Naive thymus-derived CD8-positive, alpha-beta T cell (primary cell): ENCODE data around the gene CACNB1. TPM values are rescaled to one million over a fixed set of nuclear protein-coding genes. Genes with fewer than 3 reads are reported as not detected.

Source experiments
- ATAC-seq, 2 donors: fragments of 150-1000 bp; cut with Tn5 transposase in 1 of 2; sonication (Bioruptor Pico), chemical (Tn5 transposase) in 1 of 2; 1 replicate in 1 of 2; 2 replicates in 1 of 2; pipeline ENCODE4 v1.10.0; 2021; ENCODE audit warnings: mild to moderate bottlenecking in 2 of 2, moderate library complexity in 2 of 2
- POLR2A ChIA-PET: fragments of 350-600 bp; sonication (Branson Sonifier 250); formaldehyde crosslinking; loops from one replicate; lab custom pipeline; 2021; ENCODE audit warnings: antibody characterized with exemption; lab: Charles Lee
- DNase-seq, 10 donors: peaks; one replicate each; pipeline versions ENCODE4 v3.0.0 to v3.0.0-alpha.2; 2020 to 2022
- H3K27ac Mint-ChIP-seq, 10 donors: one replicate each; pipeline ENCODE4 v1.8.0; 2020 to 2022; ENCODE audit warnings: mild to moderate bottlenecking in 10 of 10, mixed read lengths in 10 of 10, moderate library complexity in 4 of 10, inconsistent platforms in 1 of 10
- H3K27me3 Mint-ChIP-seq, 5 donors: one replicate each; pipeline ENCODE4 v1.8.0; 2021 to 2022; ENCODE audit warnings: mixed read lengths in 5 of 5
- H3K36me3 Mint-ChIP-seq, 3 donors: one replicate each; pipeline ENCODE4 v1.8.0; 2020 to 2022; ENCODE audit warnings: mixed read lengths in 3 of 3, mild to moderate bottlenecking in 2 of 3, inconsistent platforms in 1 of 3
- H3K4me1 Mint-ChIP-seq, 4 donors: one replicate each; pipeline ENCODE4 v1.8.0; 2021 to 2022; ENCODE audit warnings: mixed read lengths in 4 of 4
- H3K4me3 Mint-ChIP-seq, 10 donors: one replicate each; pipeline ENCODE4 v1.8.0; 2020 to 2022; ENCODE audit warnings: mild to moderate bottlenecking in 10 of 10, mixed read lengths in 10 of 10, moderate library complexity in 6 of 10, inconsistent platforms in 1 of 10
- H3K9me3 Mint-ChIP-seq, 9 donors: one replicate each; pipeline ENCODE4 v1.8.0; 2020 to 2022; ENCODE audit warnings: mixed read lengths in 9 of 9, mild to moderate bottlenecking in 3 of 9, inconsistent platforms in 1 of 9, moderate library complexity in 1 of 9
- polyA plus RNA-seq, 3 donors: library from polyadenylated mRNA; unstranded; fragments of 300-500 nt; fragmentation: Illumina TruSeq; gene quantifications; one replicate each; pipeline ENCODE4 v1.2.3, GENCODE V29; 2021
- total RNA-seq, 8 experiments: library from RNA in 2 of 8; stranded (reverse) in 2 of 8; gene quantifications; one replicate each; pipeline ENCODE4 v1.2.3 and lab custom pipeline; 2021 to 2026

Gene CACNB1
- total and polyA plus RNA-seq, 5 experiments from 2014 or later: 0.75 to 12.0 (median 6.3) TPM; not detected in 1

DNA sequence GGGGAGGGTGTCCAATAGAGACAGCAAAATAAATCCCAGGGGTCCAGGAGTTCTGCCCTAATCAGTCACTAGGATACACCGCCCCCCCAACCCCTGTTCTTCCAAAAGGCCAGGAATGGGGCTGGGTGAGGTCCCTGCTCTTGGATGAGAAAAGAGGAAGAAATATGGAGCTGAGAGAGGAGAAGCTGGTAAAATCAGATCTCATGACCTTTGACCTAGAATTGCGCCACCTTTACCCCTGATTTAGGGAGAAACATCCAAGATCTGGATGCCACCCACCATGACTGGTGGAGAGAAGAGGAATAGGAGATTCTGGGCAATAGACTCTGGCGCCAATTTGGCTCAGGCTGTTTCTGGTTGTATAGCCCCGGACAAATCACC, 707 bp upstream of the CACNB1 start:
- Mint-ChIP-seq H3K9me3 (no peaks in the 10 kb centered on the region), H3K36me3 (peaks cover 5 to 34% (median 16%) of the 10 kb centered on the region in 3 donors), H3K4me1 (peaks cover 24 to 74% (median 67%) of the 10 kb centered on the region in 4 donors), H3K4me3 (peak overlapping the region; percentile 81 to 99 (median 96)), H3K27me3 (no peaks in the 10 kb centered on the region), H3K27ac (peak overlapping the region; percentile 31 to 100 (median 99))
- no peak for DNase-seq
- ATAC-seq: no peak
- POLR2A ChIA-PET: interaction anchor here (1.1 to 1.3 kb wide), 2 partner anchors 12 to 23 kb away, joined by 3 to 4 read pairs; no protein-coding TSS in a partner anchor

DNA sequence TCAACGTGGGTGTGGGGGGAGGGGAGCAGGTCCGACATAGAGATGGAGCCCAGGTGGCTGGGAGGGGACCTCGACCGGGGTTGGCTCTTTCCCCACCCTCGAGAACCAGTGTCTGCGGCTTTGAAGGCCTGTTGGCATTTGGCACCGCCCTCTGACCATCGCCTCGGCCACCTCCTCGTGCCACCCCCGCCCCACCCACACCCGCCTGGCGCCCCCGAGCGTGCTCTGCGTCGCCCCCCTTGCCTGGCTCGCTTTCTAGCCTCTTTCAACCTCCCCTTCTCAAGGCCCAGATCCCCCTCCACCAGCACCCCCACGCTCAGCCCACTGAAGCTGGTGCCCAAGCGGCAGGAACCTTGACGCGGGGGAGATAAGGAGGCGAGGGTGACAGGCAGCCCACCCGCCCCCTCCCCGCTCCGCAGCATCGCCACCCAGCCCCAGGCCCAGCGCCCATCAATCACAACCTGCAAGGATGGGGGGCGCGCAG, 619 bp downstream of the CACNB1 start:
- H3K4me1 Mint-ChIP-seq: peaks cover 26 to 66% (median 57%) of the 10 kb centered on the region in 4 donors
- H3K36me3 Mint-ChIP-seq: peaks cover 0 to 29% (median 5%) of the 10 kb centered on the region in 3 donors
- ATAC-seq (no peak), DNase-seq (no peak)
- H3K27ac Mint-ChIP-seq: peak overlapping the region in 5 of 10 donors; percentile 29 to 56 (median 42)
- POLR2A ChIA-PET: interaction anchor here (0.7 to 1.3 kb wide), 4 partner anchors 11 to 193 kb away, joined by 3 to 5 read pairs (median 3); no protein-coding TSS in a partner anchor
- H3K9me3 Mint-ChIP-seq: no peaks in the 10 kb centered on the region
- H3K4me3 Mint-ChIP-seq: peak overlapping the region; percentile 66 to 99 (median 76)
- no peaks in the 10 kb centered on the region for H3K27me3 Mint-ChIP-seq

DNA sequence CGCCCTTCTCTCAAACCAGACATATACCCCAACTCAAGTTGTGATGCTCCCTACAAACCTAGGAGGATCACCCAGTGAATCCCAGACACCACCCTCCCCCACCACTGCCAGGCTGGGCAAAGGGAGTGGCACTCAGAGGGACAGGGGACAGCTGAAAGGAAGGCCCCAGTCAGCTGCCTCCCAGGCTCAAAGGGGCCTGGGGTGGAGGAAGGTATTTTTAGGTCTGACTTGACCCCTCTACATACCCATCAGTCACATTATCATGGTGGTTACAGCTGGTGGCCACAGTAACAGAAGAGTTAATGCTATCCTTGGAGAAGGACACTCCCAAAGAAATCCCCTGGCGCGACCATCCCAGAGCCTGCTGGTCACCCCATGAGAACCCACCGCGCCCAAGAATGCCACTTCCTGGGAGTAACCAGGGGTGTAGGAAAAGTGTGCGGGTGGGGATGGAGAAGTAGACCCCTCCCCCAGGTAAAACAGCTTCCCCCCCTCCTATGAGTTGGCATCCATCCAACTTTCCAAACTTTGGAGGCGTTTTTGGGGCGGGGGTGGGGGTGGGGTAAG, 1.1 kb downstream of the CACNB1 start:
- Mint-ChIP-seq H3K27ac (peak overlapping the region in 9 of 10 donors; percentile 47 to 89 (median 74)), H3K4me3 (peak overlapping the region; percentile 63 to 97 (median 76)), H3K36me3 (peaks cover 0 to 23% (median 5%) of the 10 kb centered on the region in 3 donors), H3K27me3 (no peaks in the 10 kb centered on the region), H3K9me3 (no peaks in the 10 kb centered on the region), H3K4me1 (peaks cover 26 to 62% (median 52%) of the 10 kb centered on the region in 4 donors)
- POLR2A ChIA-PET: interaction anchor here (0.7 to 2.2 kb wide), 4 partner anchors 13 to 371 kb away, joined by 3 to 9 read pairs (median 4); partner anchors contain the start of genes CWC25 and RPL23
- ATAC-seq (no peak), DNase-seq (no peak)

DNA sequence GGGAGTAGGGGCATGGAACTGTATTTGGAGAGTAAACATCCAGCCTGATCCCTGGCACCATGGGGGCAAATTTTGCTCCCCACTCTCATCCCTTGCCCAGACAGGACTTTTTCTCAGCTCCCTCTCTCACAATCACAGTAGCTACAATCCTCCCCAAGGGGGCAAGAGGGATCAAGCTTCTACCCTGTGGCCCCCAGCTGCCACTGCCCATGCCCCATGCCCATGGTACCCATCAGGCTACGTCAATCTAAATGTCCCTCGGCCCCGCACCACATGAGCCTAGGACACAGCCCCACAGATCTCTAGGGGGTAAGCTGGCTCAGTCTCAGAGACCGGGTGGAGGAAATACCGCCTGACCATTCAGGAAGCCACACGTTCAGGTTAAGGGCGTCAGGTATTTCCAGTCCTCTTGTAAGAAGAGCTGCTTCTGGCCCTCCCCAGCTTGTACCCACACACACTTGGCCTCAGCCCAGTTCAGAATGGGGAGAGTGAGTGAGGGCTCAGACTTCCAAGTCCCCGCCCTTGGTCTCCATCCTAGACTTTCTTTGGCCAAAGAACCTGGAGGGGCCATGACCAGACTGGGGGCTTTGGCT, 1.8 kb downstream of the CACNB1 start:
- H3K36me3 Mint-ChIP-seq: peaks cover 0 to 18% (median 2%) of the 10 kb centered on the region in 3 donors
- POLR2A ChIA-PET: interaction anchor here (0.7 to 2.2 kb wide), 5 partner anchors 13 to 370 kb away, joined by 3 to 9 read pairs (median 4); partner anchors contain the start of genes CWC25 and RPL23
- ATAC-seq: no peak

DNA sequence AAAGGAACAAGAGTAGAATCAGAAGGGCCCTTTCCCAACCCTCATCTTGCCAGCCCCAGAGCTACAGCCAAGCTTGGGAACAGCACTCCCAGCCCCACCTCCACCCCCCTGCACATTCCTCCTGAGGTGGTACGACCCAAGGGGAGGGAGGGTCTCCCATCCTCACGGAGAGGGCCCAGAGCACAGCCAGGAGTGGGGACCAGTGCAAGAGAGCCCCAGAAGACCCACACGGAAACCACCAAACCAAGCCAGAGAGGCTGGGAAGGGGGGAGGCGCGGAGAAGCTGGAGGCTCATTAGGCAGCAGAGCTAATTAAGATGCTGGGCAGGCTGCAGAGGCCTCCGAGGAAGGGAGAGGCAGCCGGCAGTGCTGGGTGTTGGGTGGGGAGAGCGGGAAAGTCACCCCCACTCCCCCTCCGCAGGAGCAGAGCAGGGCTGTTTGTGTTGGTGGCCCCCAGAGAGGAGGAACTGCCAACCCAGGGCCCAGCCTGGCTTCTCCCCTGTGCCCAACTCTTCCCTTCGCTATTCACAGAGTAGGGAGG, 2.4 kb downstream of the CACNB1 start:
- Mint-ChIP-seq H3K27me3 (no peaks in the 10 kb centered on the region), H3K4me1 (peaks cover 21 to 53% (median 40%) of the 10 kb centered on the region in 4 donors), H3K9me3 (no peaks in the 10 kb centered on the region), H3K36me3 (peaks cover 0 to 16% (median 0%) of the 10 kb centered on the region in 3 donors), H3K4me3 (peak overlapping the region in 5 of 10 donors; percentile 8 to 85 (median 54)), H3K27ac (peak overlapping the region in 5 of 10 donors; percentile 40 to 80 (median 62))
- POLR2A ChIA-PET: interaction anchor here (0.8 to 2.2 kb wide), 3 partner anchors 14 to 342 kb away, joined by 3 to 9 read pairs (median 4); partner anchors contain the start of gene RPL23
- no peak for ATAC-seq
- no peak for DNase-seq

More for the DNA sequence above, 1.8 kb downstream of the CACNB1 start:
- no peaks in the 10 kb centered on the region for H3K9me3 Mint-ChIP-seq
- H3K27me3 Mint-ChIP-seq: no peaks in the 10 kb centered on the region
- H3K4me1 Mint-ChIP-seq: peaks cover 23 to 56% (median 45%) of the 10 kb centered on the region in 4 donors
- DNase-seq: no peak
- H3K27ac Mint-ChIP-seq: peak overlapping the region in 9 of 10 donors; percentile 46 to 80 (median 62)
- H3K4me3 Mint-ChIP-seq: peak overlapping the region; percentile 32 to 97 (median 76)

DNA sequence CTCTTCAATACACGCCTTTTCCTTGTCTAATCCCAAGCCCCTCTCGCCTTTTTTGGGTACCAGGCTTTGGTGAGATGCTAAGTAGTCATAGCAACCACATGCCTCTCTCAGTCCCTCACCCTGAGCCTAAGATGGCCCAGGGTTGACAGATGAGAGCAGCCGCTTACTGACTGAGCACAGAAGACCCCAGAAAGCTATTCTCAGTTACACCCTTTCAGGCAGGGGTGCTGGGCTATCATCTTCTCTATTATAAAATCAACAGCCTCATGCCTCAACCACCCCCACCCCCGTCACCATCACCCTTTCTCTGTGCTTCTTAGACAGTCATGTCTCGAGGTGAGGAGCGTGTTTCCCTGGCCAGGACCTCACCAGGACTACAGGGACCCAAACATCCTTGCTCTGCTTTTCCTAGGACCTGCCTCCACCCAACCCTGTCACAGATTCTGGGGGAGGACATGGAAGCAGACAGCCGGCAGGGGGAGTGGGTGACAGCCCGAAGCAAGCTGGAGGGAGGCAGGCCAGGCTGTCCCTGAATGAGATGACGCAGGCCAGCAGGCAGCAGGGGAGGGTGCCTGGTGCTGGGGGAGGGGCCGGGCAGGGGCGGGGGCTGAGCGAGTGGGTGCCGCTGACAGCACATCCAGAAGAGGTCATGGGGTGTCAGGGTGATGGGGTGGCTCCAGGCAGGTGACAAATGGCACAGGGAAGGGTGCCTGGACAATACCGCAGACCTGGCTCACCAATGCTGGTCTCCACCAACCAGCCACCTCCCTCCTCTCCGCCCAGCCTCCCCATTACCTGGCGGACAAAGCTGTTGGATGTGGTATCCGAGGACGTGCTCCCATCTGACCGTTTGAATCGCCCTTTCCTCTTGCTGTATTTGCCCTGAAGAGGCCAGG, 3.1 kb downstream of the CACNB1 start:
- Mint-ChIP-seq H3K4me3 (peak overlapping the region in 3 of 10 donors; percentile 8 to 30 (median 29)), H3K36me3 (peaks cover 0 to 14% (median 0%) of the 10 kb centered on the region in 3 donors), H3K9me3 (no peaks in the 10 kb centered on the region), H3K27ac (peak overlapping the region in 5 of 10 donors; percentile 8 to 89 (median 25)), H3K27me3 (no peaks in the 10 kb centered on the region), H3K4me1 (peaks cover 15 to 46% (median 33%) of the 10 kb centered on the region in 4 donors)
- DNase-seq: no peak
- POLR2A ChIA-PET: interaction anchor here (1.0 to 2.2 kb wide), 2 partner anchors 15 to 133 kb away, joined by 3 to 9 read pairs; no protein-coding TSS in a partner anchor
- no peak for ATAC-seq

DNA sequence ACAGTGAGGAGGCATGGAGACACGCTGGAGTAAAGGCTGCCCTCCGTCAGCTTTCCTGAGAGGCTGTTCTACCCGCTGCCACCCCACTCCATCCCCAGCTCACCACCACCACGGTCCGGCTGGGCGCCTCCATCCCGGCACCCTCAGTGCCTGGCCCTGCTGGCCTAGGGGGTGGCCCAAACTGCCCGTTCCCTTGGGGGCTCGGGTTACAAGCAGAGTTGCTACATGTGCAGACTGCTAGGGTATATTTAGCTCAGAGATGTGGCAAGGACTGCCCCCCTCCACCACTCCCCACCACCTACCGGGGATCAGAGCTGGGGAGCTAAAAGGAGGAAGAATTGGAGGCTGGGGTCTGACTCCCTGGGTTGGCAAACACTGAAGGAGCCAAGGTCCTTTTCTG, 4.1 kb downstream of the CACNB1 start:
- no peaks in the 10 kb centered on the region for H3K27me3 Mint-ChIP-seq
- H3K4me1 Mint-ChIP-seq: peaks cover 15 to 36% (median 25%) of the 10 kb centered on the region in 4 donors
- no peaks in the 10 kb centered on the region for H3K9me3 Mint-ChIP-seq
- peaks cover 0 to 17% (median 3%) of the 10 kb centered on the region in 3 donors for H3K36me3 Mint-ChIP-seq
- no peak for DNase-seq
- ATAC-seq: no peak
- peak overlapping the region in 1 of 10 donors; percentile 25 for H3K27ac Mint-ChIP-seq
- POLR2A ChIA-PET: interaction anchor here (1.0 kb wide), 2 partner anchors 10 to 132 kb away, joined by 3 read pairs; no protein-coding TSS in a partner anchor
- no peak overlapping the region for H3K4me3 Mint-ChIP-seq

DNA sequence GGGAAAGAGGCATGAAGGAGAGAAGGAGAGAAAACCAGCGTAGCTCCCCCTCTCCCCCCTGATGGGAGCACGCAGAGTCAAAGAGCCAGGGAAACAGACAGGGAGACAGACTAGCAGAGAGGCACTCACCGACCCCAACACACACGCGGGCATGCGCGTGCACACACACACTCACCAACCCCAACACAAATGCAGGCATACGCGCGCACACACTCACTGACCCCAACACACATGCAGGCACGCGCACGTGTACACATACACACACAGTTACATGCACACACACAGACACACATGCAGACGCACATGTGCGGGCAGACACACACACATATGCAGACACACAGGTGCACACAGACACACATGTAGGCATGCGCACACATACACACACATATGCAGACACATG, 4.6 kb downstream of the CACNB1 start:
- H3K27me3 Mint-ChIP-seq: no peaks in the 10 kb centered on the region
- POLR2A ChIA-PET: interaction anchor here (1.0 kb wide), 1 partner anchor 10 kb away, joined by 3 read pairs; no protein-coding TSS in a partner anchor
- peaks cover 14 to 32% (median 23%) of the 10 kb centered on the region in 4 donors for H3K4me1 Mint-ChIP-seq
- ATAC-seq (no peak), DNase-seq (no peak)
- no peaks in the 10 kb centered on the region for H3K9me3 Mint-ChIP-seq
- H3K36me3 Mint-ChIP-seq: peaks cover 0 to 22% (median 3%) of the 10 kb centered on the region in 3 donors
- peak overlapping the region in 1 of 10 donors; percentile 10 for H3K27ac Mint-ChIP-seq
- no peak overlapping the region for H3K4me3 Mint-ChIP-seq

DNA sequence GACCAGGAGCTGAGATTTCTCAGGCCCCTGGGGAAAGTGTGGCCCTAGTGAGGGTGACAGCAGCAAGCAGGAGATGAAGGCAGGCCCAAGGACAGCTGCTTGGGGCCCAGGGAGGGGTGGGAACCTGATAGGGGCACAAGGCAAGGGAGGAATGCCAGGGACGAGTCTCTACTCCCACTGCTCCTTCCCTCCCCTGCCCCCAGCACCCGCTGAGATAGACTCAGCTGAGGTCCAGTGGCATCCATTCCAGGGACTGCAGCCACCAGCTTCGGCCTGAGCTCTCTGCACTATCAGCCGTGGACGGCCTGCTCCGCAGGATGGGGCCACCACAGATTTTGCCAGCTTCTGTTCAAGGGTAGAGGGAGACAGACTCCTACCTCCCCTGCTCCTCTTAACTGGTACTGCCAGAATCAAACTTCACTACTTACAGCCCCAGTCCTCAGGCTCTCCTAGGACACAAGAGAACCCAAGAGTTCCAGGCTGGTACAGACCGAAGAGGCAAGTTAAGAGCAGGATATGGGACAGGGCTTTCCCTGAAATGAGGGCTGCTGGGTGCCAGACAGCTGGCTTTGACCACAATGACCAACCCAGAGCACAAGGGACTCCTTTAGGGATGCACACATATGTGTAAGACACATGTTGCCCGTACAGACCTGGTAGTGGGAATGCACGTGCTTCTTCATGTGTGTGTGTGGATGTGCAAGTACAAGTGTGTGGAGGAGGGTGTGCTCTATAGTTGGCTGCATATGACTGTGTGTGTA, 5.5 kb downstream of the CACNB1 start:
- H3K27me3 Mint-ChIP-seq: no peaks in the 10 kb centered on the region
- POLR2A ChIA-PET: interaction anchor here (1.8 kb wide), 1 partner anchor 8 kb away, joined by 8 read pairs; the partner anchor contains the start of gene RPL19
- peak overlapping the region in 1 of 10 donors; percentile 20 for H3K4me3 Mint-ChIP-seq

DNA sequence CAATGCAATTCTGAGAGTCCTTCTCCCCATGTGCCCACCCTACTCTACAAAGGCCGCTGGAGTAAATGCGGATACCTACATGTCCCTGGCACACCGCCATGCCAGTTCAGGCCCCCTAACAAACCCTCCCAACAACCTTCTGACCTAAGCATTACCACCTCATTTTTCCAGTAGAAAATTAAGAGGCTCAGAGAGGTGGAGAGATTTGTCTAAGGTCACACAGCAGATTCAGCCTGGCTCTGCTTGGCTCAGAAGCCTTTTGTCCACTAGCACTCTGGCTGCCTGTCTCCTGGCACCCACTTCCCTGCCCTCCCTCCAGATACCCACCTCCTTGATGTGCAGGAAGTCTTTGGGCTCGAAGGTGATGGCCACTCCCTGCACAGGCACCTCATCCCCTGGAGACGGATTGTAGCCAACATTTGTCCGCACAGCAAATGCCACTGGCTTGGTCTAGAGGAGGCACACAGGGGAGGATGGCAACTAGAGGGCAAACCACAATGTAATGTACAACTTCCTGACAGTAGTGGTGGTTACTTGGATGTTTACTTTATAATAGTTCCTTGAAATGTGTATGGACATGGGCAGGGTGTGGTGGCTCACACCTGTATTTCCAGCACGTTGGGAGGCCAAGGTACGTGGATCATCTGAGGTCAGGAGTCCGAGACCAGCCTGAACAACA, 10.2 kb downstream of the CACNB1 start:
- Mint-ChIP-seq H3K4me3 (no peak overlapping the region), H3K4me1 (peaks cover 0 to 1% (median under 1%) of the 10 kb centered on the region in 4 donors), H3K27ac (peak overlapping the region in 1 of 10 donors; percentile 19), H3K36me3 (peaks cover 0 to 41% (median 3%) of the 10 kb centered on the region in 3 donors), H3K27me3 (no peaks in the 10 kb centered on the region), H3K9me3 (no peaks in the 10 kb centered on the region)
- POLR2A ChIA-PET: no interaction called here
- DNase-seq (no peak), ATAC-seq (no peak)

More for the DNA sequence above, 5.5 kb downstream of the CACNB1 start:
- peaks cover 0 to 26% (median 3%) of the 10 kb centered on the region in 3 donors for H3K36me3 Mint-ChIP-seq
- peak overlapping the region in 1 of 10 donors; percentile 50 for H3K27ac Mint-ChIP-seq
- DNase-seq: no peak
- H3K9me3 Mint-ChIP-seq: no peaks in the 10 kb centered on the region
- H3K4me1 Mint-ChIP-seq: peaks cover 13 to 29% (median 22%) of the 10 kb centered on the region in 4 donors
- no peak for ATAC-seq
